ENCODE measurements around the gene FHOD3.

DNA sequence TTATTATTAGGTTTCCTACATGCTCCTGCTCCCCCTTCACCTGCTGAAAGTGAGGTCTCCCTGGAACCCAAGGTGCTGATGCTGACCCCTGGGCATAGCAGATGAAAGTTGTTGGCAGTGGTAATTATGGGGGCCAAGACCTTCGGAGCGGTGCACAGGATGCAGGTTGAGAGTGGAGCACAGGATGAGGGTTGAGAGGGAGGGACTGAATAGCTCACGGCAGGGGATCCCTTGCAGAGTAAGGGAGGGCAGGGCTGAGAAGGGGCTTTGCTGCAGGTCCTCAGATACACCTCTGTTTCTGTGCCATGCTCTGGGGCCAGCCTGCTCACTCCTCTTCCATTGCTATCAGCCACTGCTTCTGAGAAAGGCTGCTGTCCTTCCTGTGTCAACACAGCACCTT is 163.3 kb downstream of the FHOD3 start:
- TF ChIP-seq CTCF (conservative IDR thresholded peaks at IDR 0.05; ENCODE audit: low read length) = no peak
- TF ChIP-seq EZH2phosphoT487 (IDR thresholded peaks at IDR 0.05; ENCODE audit: borderline replicate concordance) = no peak
